ENCODE measurements around the gene FAM174C. TPM values are rescaled to one million over a fixed set of nuclear protein-coding genes. Genes with fewer than 3 reads are reported as not detected.
"Not testable (repeated sequence)": the region's sequence is repeated elsewhere in the genome, so short reads cannot be mapped to it uniquely, and the experiment has no call there.

The FAM174C gene
- total RNA-seq, 2 experiments from 2014 or later, result 62.8 to 65.3 TPM

- no peaks in the 10 kb centered on the region for H3K9me3 Mint-ChIP-seq
- no peaks in the 10 kb centered on the region for H3K4me1 Mint-ChIP-seq (ENCODE audit: low read depth)
- no peak overlapping the region for H3K4me3 Mint-ChIP-seq
- intact Hi-C loops (cut with micrococcal nuclease), result no loop called here
- CTCF ChIA-PET, result interaction anchor here (0.7 to 1.9 kb wide), 3 partner anchors 10 to 58 kb away, joined by 3 to 8 read pairs (median 3); no protein-coding TSS in a partner anchor
- H3K27me3 Mint-ChIP-seq (ENCODE audit: low read depth), result peaks cover 22% of the 10 kb centered on the region
- H3K36me3 Mint-ChIP-seq (ENCODE audit: low read depth), result no peaks in the 10 kb centered on the region
- DNase-seq, result no peak
- no peak overlapping the region for H3K27ac Mint-ChIP-seq
Measured at GRCh38 chr19:1313695-1314613, 38.6 kb downstream of the FAM174C start.

DNA sequence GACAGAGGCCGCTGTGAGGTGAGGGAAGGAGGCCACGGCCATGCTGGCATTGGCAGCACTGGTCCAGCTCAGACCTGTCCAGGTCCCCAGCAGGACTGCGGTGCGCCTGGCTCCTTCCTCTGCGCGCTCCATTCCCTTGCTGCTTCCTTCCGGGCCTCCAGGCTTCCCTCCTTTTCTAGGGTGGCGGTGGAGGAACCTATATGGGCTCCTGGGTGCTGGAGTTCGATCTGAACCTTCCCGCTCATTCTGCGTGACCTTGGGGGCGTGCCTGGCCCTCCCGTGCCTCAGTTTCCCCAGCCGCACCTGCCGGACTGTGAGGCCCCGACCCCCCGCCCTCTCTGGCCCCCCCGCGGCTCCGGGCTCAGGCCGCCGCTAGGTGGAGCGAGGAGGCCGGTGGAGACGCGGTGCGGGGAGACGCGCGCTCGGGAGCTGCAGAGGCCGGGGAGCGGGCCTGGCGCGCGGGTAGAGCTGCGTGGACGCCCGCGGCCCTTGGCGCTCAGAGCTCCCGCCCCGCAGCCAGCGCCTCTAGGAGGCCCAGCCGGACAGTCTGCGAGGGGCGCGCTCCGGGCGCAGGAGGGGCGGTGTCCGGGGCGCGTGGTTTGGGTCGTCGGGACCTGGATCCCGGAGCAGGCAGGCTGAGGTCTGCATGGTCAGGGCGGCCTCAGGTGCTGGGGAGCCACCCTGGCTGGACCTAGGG is 40.3 kb downstream of the FAM174C start:
- DNase-seq, result peak; percentile 51
- H3K27ac Mint-ChIP-seq, result no peak overlapping the region
- peaks cover 24% of the 10 kb centered on the region for H3K27me3 Mint-ChIP-seq (ENCODE audit: low read depth)
- no peaks in the 10 kb centered on the region for H3K9me3 Mint-ChIP-seq
- intact Hi-C loops (cut with micrococcal nuclease), result loop anchor here (5.0 kb wide), 1 partner anchor 67 kb away; the partner anchor contains the start of gene NDUFS7
- H3K36me3 Mint-ChIP-seq (ENCODE audit: low read depth), result no peaks in the 10 kb centered on the region
- no peak overlapping the region for H3K4me3 Mint-ChIP-seq
- H3K4me1 Mint-ChIP-seq (ENCODE audit: low read depth), result no peaks in the 10 kb centered on the region
- CTCF ChIA-PET, result interaction anchor here (0.7 to 1.9 kb wide), 4 partner anchors 57 to 452 kb away, joined by 3 to 8 read pairs (median 4); no protein-coding TSS in a partner anchor

GRCh38 chr19:1316466-1316865 is 41.1 kb downstream of the FAM174C start:
- intact Hi-C loops (cut with micrococcal nuclease), result loop anchor here (5.0 kb wide), 1 partner anchor 66 kb away; the partner anchor contains the start of gene NDUFS7
- Mint-ChIP-seq H3K4me1 (ENCODE audit: low read depth) (no peaks in the 10 kb centered on the region), H3K27ac (no peak overlapping the region), H3K4me3 (no peak overlapping the region), H3K9me3 (no peaks in the 10 kb centered on the region), H3K27me3 (ENCODE audit: low read depth) (peaks cover 27% of the 10 kb centered on the region), H3K36me3 (ENCODE audit: low read depth) (no peaks in the 10 kb centered on the region)
- CTCF ChIA-PET, result interaction anchor here (0.7 kb wide), 2 partner anchors 60 to 451 kb away, joined by 3 read pairs; no protein-coding TSS in a partner anchor
- DNase-seq, result no peak

DNA sequence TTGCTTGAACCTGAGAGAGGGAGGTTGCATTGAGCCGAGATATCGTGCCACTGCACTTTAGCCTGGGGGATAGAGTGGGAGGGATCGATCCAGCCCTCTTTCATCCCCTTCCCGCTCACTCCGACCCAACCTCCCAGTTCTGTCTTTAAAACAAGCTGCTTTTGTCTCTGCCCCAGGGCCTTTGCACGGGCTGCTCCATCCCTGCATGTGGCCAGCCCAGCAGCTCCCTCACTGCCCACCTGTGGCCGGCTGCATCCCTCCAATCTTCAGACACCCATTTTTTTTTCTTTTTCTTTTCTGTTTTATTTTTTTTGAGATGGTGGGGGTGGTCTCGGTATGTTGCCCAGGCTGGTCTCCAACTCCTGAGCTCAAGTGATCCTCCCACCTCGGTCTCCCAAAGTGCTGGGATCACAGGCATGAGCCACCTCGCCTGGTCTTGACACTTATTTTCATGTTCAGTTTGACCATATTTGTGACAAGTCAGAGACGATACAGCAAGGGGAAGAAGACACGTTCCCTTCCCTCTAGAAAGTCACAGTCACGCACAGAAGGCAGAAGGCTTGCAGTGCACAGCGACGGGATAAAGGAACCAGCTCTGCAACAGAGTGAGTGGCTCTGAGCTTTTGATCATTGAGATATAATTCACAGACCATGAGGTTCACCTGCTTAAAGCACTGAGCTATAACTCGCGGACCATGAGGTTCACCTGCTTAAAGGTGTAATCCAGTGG is 42.1 kb downstream of the FAM174C start:
- CTCF ChIA-PET, result interaction anchor here (0.6 to 1.0 kb wide), 2 partner anchors 47 to 464 kb away, joined by 3 to 5 read pairs; no protein-coding TSS in a partner anchor
- no peaks in the 10 kb centered on the region for H3K4me1 Mint-ChIP-seq (ENCODE audit: low read depth)

GRCh38 chr19:1318678-1319471 is 43.5 kb downstream of the FAM174C start:
- Mint-ChIP-seq H3K9me3 (no peaks in the 10 kb centered on the region), H3K4me3 (no peak overlapping the region), H3K27ac (no peak overlapping the region), H3K36me3 (ENCODE audit: low read depth) (no peaks in the 10 kb centered on the region), H3K27me3 (ENCODE audit: low read depth) (peaks cover 35% of the 10 kb centered on the region), H3K4me1 (ENCODE audit: low read depth) (no peaks in the 10 kb centered on the region)
- CTCF ChIA-PET, result interaction anchor here (1.0 kb wide), 1 partner anchor 463 kb away, joined by 3 read pairs; no protein-coding TSS in a partner anchor
- intact Hi-C loops (cut with micrococcal nuclease), result loop anchor here (5.0 kb wide), 1 partner anchor 63 kb away; the partner anchor contains the start of gene NDUFS7
- DNase-seq, result no peak

More for the DNA sequence above, 42.1 kb downstream of the FAM174C start:
- Mint-ChIP-seq H3K27me3 (ENCODE audit: low read depth) (peaks cover 28% of the 10 kb centered on the region), H3K36me3 (ENCODE audit: low read depth) (no peaks in the 10 kb centered on the region), H3K4me3 (no peak overlapping the region), H3K9me3 (no peaks in the 10 kb centered on the region), H3K27ac (no peak overlapping the region)
- no peak for DNase-seq
- intact Hi-C loops (cut with micrococcal nuclease), result loop anchor here (5.0 kb wide), 1 partner anchor 65 kb away; the partner anchor contains the start of gene NDUFS7

- H3K27me3 Mint-ChIP-seq (ENCODE audit: low read depth), result peaks cover 44% of the 10 kb centered on the region
- H3K4me1 Mint-ChIP-seq (ENCODE audit: low read depth), result not testable (repeated sequence)
Measured at GRCh38 chr19:1320282-1320650, 44.9 kb downstream of the FAM174C start.

DNA sequence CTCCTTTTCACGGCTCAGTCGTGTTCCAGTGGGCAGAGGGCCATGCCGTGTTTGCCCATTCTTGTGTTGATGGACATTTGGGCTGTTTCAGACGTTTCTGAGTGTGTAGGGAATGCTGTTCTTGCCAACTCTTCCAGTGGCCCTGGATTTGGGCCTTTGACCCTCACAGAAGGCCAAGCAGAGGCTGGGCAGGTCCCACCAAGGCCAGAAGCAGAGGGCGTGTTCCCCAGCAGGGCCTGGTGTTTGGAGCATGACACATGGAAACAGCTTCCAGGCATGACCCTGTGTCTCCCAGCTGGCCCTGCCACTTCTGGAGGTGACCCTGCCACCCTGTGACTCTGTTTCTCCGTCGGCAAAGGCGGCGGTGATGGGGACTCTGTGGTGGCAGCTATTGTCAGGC is 46.2 kb downstream of the FAM174C start:
- no peak overlapping the region for H3K4me3 Mint-ChIP-seq
- H3K27me3 Mint-ChIP-seq (ENCODE audit: low read depth), result peaks cover 44% of the 10 kb centered on the region
- CTCF ChIA-PET, result interaction anchor here (0.6 kb wide), 1 partner anchor 405 kb away, joined by 3 read pairs; no protein-coding TSS in a partner anchor
- no peak for DNase-seq
- H3K36me3 Mint-ChIP-seq (ENCODE audit: low read depth), result no peaks in the 10 kb centered on the region
- H3K9me3 Mint-ChIP-seq, result no peaks in the 10 kb centered on the region
- H3K4me1 Mint-ChIP-seq (ENCODE audit: low read depth), result peaks cover 3% of the 10 kb centered on the region
- intact Hi-C loops (cut with micrococcal nuclease), result no loop called here
- H3K27ac Mint-ChIP-seq, result no peak overlapping the region

More at GRCh38 chr19:1320282-1320650, 44.9 kb downstream of the FAM174C start:
- H3K9me3 Mint-ChIP-seq; H3K4me3 Mint-ChIP-seq; DNase-seq; intact Hi-C loops (cut with micrococcal nuclease); H3K27ac Mint-ChIP-seq; CTCF ChIA-PET; H3K36me3 Mint-ChIP-seq (ENCODE audit: low read depth): not testable (repeated sequence)

DNA sequence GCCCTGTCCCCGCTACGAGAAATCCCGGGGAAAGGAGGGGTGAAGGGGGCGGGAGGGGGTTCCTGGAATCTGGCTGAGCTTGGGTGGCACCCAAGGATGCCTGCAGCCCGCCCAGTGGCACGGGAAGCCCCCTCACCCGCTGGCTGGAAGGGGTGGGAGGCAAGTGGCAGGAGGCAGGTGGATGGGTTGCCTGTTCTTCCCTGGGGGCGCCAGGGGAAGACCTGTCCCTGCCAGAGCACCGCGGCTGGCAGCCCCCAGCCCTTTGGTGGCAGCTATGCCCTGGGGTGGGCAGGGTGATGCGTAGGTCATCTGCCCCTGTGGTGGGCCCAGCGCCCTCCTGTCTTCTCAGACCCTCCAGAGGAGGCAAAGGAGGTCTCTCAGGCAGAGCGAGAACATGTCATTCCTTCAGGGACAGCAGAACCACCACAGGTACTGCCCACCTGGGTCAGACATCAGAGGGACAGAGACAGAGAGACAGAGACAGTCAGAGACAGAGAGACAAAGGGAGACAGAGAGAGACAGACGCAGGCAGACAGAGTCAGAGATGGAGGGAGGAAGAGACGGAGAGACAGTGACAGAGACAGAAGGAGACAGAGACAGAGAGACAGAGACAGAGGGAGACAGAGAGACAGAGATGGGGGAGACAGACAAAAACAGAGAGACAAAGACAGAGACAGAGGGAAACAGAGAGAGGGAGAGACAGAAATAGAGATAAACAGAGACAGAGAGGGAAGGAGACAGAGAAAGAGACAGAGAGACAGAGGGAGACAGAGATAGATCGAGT is 47.1 kb downstream of the FAM174C start:
- Mint-ChIP-seq H3K27ac (no peak overlapping the region), H3K36me3 (ENCODE audit: low read depth) (no peaks in the 10 kb centered on the region)
- intact Hi-C loops (cut with micrococcal nuclease), result no loop called here

DNA sequence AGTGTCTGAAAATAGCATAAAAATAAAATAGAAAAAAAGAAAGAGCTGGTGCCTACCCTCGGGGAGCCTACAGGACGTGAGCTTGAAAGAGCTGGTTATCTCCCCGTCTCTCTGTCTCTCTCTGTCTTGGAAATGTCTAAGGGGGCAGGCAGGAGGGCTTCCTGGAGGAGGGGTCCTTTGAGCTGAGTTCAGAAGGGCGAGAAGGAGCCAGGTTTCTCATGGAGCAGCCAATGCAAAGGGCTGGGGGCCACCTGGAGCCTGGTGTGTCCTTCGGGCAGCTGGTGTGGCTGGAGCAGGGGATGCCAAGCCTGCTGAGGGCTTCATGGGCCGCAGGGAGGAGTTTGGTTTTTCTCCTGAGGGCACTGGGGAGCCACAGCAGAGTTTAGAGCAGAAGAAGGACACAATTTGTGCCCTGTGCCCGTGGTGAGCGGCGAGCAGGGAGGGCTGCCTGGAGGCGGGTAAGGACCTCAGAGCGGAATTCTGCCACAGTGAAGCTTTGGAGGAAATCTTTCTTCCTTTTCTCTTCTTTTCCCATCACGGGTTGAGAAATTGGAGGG is 49.0 kb downstream of the FAM174C start:
- Mint-ChIP-seq H3K4me1 (ENCODE audit: low read depth) (peaks cover 3% of the 10 kb centered on the region), H3K36me3 (ENCODE audit: low read depth) (no peaks in the 10 kb centered on the region), H3K9me3 (no peaks in the 10 kb centered on the region), H3K27me3 (ENCODE audit: low read depth) (peaks cover 29% of the 10 kb centered on the region), H3K27ac (no peak overlapping the region), H3K4me3 (no peak overlapping the region)
- intact Hi-C loops (cut with micrococcal nuclease), result no loop called here
- CTCF ChIA-PET, result no interaction called here
- DNase-seq, result no peak

More for the DNA sequence above, 47.1 kb downstream of the FAM174C start:
- Mint-ChIP-seq H3K27me3 (ENCODE audit: low read depth) (peaks cover 40% of the 10 kb centered on the region), H3K9me3 (no peaks in the 10 kb centered on the region), H3K4me3 (no peak overlapping the region), H3K4me1 (ENCODE audit: low read depth) (peaks cover 3% of the 10 kb centered on the region)
- DNase-seq, result no peak
- CTCF ChIA-PET, result no interaction called here

GRCh38 chr19:1324806-1325567 is 49.7 kb downstream of the FAM174C start:
- CTCF ChIA-PET, result no interaction called here
- no peaks in the 10 kb centered on the region for H3K9me3 Mint-ChIP-seq
- no peaks in the 10 kb centered on the region for H3K36me3 Mint-ChIP-seq (ENCODE audit: low read depth)
- intact Hi-C loops (cut with micrococcal nuclease), result no loop called here
- H3K27me3 Mint-ChIP-seq (ENCODE audit: low read depth), result peaks cover 29% of the 10 kb centered on the region
- peaks cover 3% of the 10 kb centered on the region for H3K4me1 Mint-ChIP-seq (ENCODE audit: low read depth)
- DNase-seq, result peak; percentile 45
- no peak overlapping the region for H3K27ac Mint-ChIP-seq
- peak overlapping the region; percentile 9 for H3K4me3 Mint-ChIP-seq
